Non-pigmented ciliary epithelial cell (primary cell): ENCODE results near the gene CCDC97.
A peak's percentile ranks its signal among the peaks of the same experiment; 100 is the strongest.
"Not testable (repeated sequence)": the region's sequence is repeated elsewhere in the genome, so short reads cannot be mapped to it uniquely, and the experiment has no call there.

Source experiments
- DNase-seq: peaks from one replicate; pipeline ENCODE4 v3.0.0-alpha.2; 2010; ENCODE audit warnings: low read depth

Gene CCDC97

DNA sequence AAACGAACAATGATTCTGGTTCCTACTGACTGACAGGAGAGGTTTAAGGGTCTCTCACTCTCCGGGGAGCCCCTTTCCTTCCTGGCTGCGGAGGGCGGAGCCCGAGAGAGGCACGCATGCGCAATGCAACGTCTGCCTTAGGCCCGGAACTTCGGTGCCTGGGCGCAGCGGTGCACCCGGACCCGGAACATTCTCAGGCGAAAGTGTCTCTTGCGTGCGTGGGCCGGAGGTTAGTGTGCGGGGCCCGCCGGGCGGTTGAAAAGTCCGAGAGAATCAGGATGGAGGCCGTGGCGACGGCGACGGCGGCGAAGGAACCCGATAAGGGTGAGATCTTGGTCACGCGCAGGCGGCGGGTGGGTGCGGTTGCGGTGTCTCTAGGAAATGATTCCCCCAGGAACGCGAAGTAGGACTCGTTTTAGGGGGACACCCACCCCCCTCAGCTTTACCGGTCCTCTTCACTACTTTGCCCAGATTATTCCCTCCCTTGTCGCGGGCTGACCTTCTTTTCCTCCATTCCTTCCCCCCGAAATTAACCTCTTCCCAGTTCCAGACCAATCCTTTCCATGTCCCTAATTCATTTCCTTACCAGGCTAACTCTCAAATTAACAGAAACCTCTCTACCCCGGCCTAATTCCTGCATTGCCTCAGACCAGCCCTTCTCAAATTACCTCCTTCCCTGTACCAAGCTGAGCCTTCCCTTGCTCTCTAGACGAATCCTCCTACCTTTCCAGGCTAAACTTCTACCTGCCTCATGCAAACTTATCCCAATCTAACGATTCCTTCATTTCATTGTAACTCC, at the start of gene CCDC97:
CCDC97 (plus strand) TSS at position 140 of the 799 bp plus-strand sequence; CDS start at position 279, 139 bp downstream.
- no peak for DNase-seq

DNA sequence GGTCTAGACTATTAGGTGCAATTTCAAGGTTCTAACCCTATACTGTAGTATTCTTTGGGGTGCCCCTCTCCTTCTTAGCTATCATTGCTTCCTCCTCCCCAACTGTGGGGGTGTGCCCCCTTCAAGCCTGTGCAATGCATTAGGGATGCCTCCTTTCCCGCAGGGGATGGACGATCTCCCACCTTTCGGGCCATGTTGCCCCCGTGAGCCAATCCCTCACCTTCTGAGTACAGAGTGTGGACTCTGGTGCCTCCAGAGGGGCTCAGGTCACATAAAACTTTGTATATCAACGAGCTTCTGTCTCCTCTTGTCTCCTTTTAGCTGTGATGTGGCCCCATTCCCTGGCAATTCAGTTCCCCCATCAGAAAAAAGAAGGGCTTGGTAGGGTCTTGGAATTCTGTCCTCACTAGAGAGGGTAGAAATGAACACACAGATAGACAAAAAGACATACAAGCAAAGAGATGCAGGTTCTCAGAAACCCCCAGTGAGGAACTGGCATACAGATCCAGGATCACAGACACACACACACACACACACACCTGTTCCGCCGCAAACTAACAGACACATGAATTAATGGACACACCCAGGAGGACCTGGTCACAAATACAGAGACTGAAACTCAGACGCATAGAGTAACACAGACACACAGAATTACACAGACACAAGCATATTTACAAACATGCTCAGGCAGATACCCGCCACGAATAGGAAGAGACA, 48.3 kb upstream of the CCDC97 start:
- DNase-seq, result no peak

DNA sequence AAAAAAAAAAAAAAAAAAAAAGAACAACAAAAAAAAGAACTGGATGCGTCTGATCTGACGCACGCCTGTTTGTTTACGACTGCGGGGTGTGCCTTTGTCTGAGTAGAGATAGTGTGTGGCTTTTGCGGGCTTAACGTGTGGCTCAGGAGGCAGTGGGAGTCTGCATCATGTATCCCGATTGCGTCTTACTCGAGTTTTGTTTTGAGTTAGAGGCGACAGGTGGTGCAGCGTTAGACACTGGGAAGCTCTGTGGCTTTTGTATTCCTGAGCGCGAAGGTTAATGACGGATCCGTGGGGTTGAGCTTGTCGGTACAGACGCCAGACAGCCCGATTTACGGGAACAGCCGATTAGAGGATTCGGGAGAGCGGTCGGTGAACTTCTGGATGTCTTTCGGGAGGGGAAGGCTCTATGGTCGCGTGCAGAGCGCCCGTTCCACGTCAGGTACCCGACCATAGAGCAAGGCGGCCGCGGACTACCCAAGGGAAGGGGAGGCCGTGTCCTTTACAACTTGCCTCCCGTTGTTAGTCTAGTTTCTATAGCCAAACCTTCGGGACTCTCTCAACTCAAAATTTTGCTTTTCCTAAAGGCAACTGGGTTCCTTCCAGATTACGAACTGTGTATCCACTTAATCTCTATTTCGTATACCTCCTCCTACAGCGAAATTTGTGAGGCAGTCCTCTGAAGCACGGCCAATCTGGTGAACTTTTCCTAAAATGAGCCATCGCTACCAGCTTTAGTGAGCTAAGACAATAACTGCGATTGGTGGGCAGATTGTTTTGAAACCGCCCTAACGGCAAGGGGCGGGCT, 46.7 kb upstream of the CCDC97 start:
- DNase-seq, result peak; percentile 73

DNA sequence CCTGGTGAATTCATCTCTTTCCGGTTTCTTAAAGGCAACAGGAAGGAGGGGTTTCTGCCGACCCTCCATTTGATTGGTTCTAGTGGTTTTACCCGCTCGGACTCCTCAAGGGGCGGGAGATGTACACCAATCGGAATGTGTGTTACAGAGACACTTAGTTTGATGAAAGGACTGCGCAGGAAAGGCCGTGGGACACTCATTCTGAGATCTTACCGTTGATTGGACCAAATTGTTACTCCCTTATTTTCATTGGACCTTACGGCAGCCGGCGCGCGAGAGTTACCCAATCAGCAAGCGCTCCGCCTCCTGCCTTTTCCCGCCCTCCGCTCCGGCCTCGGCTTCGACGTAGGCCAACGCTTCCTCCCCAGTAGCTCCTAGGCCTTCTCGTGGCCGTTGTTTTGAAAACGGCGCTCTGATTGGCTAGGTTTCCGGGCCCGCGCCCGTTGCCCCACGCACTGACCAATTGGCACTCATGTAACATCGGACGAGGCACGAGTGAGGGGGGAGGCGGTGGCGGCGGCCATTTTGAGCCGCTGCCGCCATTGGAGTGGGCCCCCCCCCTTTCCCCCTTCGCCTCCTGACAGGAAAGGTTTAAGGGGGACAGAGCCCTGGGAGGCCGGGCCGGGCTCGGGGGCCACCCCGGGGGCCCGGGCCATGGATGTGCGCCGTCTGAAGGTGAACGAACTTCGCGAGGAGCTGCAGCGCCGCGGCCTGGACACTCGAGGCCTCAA, 46.0 kb upstream of the CCDC97 start, which contains the start of gene HNRNPUL1:
HNRNPUL1 (plus strand) TSS at position 523 of the 731 bp plus-strand sequence; CDS start at position 655, 132 bp downstream.
- DNase-seq, result peak; percentile 100

DNA sequence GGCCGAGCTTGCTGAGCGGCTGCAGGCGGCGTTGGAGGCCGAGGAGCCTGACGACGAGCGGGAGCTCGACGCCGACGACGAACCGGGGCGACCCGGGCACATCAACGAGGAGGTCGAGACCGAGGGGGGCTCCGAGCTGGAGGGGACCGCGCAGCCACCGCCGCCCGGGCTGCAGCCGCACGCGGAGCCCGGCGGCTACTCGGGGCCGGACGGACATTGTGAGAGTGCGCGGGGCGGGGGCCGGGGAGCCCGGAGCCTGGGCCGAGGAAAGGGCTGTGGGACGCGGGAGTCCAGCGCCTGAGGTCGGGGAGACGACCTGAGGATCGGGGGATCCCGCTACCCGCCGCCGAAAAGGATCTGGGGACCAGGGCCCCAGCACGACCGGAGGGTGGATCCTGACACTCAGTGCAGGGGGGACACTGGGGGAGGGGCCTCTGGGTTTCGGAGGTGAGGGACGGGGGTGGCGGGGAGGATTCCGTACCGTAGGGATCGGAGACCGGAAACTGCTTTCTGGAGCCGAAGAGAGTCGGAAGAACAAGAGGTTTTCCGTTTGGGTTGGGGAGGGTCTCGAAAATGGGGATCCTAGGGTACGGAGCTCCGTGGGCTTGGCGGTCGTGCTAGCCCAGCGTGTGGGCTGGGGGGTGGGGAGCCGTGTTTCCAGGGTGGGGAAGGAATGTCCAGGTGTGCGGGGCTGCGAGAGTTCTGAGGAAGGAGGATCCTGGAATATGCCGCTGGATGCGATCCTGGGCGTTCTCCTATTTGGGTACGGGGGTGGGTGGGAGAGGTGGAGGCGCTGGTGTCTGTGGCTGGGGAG, 45.2 kb upstream of the CCDC97 start:
- DNase-seq, result no peak

DNA sequence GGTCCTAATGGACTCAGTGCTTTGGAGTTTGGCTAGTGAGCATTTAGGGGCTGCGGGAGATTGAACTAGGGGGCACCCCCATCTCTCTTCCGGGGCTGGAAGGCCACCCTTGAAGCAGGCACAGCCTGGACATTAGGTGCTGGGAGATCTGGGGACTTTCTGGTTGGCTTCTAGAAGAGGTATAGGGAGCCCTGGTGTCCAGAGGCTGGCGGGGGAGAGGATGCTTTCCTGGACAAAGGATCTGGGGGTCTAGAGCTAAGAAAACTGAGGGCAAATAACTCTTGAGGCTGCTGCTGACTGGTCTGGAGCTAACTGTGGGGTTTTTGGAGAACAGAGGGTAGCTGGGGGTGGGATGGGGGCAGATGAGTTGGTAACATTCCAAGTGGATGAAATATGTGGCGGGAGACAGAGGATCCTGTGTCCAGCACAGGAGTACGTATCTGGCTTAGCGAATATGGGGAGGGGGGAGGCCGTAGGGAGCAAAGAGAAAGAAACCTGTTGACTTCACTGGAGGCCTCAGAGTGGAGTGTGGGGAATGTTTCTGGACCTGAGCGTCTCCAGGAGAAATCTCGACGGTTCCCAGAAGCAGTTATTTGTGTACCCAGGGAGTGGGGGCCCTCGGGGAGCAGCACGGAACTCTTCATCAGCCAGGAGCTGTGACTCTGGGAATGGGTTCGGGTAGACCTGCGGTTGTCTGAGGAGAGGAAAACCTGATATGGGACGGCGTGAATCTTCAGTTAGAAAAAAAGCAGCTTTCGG, 44.4 kb upstream of the CCDC97 start:
- no peak for DNase-seq

DNA sequence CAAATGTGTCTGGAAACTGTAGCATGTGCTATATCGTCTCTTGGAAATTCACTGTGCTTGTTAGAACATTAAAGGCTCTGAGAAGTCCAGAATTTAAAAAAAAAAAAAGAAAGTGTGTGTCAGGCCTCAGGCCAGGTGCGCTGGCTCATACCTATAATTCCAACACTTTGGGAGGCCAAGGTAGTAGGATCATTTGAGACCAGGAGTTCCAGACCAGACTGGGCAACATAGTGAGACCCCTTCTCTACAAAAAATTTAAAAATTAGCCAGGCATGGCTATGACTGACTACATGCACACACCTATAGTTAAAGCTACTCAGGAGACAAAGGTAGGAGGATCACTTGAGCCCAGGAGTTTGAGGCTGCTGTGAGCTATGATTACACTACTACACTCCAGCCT, 40.9 kb upstream of the CCDC97 start:
- DNase-seq, result no peak

DNA sequence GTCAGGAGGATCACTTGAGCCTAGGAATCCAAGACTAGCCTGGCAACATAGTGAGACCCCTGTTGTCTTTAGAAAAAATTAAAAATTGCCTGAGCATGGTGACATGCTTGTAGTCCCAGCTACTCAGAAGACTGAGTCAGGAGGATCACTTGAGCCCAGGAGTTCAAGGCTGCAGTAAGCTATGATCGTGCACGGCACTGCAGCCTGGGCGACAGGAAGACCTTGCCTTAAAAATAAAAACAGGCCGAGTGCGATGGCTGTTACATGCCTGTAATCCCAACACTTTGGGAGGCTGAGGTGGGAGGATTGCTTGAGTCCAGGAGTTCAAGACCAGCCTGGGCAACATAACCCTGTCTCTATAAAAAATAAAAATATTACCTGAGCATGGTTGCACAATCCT, 40.4 kb upstream of the CCDC97 start:
- DNase-seq, result no peak

DNA sequence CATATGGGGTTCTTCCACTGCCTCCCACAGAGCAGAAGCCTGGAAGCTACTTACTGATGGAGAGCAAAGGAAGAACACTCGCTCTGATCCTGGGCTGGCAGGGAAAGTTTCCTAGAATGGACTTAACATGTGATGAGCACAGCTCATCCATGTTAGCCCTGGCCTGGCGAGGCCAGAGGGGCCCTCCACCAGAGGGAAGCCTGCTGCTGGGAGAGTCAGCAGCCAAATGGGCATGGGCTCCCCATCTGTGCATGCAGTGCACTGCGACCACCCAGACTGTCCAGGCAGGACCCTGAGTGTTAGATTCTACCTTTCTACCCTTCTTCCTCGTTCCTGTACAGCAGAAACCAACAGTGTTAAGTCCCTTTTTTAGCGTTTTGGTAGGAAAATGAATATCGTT, 36.9 kb upstream of the CCDC97 start:
- no peak for DNase-seq

DNA sequence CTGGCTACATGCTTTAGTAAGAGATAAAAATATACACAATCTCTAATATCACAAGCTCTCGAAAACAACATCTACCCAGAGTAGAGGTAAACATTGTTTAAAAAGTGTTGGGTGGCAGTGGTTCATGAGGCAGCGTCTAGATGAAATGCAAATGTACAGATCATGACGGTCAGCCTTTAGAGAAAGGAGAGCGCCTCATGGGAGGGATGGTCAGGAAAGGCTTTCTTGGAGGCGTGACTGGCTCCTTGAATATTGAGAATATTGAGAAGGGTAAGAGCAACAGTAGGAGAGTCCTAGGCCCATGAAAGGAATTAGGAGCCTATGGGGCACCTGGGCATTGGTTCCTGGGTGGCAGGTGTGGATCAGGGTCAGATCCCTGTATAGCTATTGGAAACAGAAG, 35.2 kb upstream of the CCDC97 start:
- DNase-seq, result no peak

DNA sequence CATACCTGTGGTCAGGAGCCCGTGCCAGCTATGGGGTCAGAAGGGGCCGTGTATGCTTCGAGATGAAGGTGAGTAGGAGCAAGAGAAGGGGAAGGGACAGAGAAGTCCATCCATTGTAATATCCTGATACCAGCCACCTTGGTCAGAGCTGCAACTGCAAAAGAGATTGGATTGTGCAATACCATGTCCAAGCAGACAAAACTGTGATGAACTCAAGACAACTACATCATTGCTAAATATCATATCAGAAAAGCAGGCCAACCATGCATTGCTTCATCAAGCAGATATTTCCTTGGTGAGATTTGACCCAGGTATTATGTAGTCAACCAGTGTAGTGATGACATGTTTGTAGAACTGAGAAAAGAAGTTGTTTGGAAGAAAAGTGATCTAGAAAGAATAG, 33.7 kb upstream of the CCDC97 start:
- DNase-seq, result no peak

DNA sequence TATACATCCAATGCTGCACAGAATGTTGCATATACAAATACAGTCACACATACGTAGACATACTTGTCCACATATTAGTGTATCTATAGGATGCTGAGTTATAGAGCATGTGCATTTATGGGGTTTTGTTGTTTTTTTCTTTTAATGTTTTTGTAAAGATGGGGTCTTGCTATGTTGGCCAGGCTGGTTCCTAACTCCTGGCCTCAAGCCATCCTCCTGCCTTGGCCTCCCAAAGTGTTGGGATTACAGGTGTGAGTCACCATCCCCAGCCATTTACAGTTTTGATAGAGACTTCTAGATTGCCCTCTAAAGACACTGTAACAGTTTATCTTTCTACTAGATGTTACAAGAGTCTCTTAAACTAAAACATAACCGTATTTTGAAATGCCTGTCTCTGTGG, 31.5 kb upstream of the CCDC97 start:
- no peak for DNase-seq

DNA sequence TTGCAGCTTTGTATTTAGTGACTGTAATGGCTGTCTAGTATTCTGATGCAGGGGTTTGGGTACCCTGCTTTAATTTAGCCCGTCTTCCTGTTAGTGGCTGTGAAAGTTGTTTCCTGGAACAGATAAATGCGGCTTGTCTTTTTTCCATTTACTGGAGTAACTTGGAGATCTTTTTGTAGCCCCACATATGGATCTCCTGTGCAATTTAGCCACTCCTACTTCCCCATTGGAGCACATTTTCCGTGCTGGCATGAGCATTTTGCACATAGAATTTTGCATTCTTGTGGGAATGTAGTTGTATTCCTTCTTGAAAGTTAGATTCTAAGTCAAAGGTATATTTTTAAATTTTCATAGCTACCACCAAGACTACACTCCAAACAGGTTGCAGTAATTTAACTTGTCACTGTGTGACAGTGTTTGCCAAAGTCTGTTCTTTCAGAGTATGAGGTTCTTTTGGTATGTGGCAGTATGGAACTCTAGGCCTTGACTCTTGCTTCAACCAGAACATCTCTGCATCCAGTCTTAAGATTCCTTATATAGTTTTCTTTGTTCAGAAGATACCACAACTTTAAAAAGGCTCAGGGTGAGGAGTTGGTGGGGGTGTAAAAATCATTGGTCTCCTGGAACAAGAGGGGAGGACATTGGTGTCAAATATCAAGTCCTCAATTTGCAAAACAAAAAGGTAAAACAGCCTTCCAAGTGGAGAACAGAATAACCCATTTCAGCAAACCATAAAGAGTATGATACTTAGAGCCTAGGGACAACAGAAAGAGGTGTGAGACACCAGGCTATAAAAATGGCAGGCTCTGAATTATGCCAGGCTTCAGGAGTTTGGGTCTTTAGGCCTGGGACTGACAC, 21.1 kb upstream of the CCDC97 start:
- DNase-seq, result no peak

DNA sequence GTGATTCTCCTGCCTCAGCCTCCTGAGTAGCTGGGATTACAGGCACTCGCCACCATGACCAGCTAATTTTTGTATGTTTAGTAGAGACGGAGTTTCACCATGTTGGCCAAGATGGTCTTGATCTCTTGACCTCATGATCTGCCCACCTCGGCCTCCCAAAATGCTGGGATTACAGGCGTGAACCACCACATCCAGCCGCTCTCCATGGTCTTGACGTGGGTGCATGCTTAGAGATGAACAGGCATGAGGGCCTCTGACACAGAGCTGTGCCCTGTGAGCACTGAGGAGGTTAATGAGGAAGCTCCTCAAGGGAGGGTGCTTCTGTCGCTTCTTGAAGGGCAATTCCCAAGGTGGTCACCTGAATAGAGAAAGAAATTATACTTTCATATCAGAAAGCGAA, 20.2 kb upstream of the CCDC97 start:
- DNase-seq, result not testable (repeated sequence)

DNA sequence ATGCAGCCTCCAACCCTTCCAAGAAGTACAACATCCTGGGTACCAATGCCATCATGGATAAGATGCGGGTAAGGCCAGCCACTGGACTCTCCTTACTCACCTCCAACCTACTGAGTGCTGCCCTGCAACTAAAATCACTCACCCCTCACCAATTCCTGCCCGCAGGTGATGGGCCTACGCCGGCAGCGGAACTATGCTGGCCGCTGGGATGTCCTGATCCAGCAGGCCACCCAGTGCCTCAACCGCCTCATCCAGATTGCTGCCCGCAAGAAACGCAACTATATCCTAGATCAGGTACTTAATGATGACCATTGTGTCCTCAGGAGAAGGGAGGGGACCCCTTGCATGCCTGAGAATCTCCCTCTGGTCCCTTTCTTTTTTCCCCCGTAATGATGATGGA, 15.6 kb upstream of the CCDC97 start:
- DNase-seq, result no peak

DNA sequence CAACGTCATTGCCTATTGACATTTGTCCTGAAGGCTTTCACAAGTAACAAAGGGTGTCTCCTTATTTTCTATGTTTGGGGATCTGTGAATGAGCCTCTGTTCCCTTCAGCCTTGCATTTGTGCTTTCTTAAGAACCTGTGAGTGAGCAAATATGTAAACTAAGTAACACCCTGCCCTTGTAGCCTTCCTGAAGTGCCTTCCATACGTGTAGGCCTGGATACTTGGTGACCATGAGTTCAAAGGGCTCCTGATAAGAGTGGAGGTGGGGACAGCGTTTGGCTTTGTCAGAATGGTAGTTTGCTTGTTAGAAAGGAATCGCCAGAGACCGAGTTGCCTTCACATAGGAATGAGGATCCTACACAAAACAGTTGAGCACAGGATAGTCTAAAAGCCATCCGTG, 14.5 kb upstream of the CCDC97 start:
- no peak for DNase-seq

DNA sequence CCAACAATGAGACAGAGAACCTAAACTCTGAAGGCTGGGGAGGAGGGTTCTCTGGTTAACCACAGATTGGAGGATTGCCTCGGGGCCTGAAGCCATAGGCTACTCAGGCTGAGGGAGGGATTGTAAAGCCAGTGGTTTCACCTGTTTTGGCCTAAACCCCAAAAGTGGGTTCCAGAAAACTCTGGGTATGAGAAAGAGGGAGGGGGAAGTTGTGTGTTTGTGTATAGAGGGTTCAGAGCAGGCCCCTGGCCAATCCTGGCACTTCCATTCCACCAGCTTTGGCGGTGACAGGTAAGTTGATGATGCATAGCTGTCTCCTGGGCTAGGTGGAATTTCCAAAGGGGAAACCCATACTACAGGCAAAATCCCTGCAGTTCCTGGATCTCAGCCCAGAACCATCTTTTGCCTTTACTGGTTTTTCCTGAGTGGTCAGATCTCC, 13.5 kb upstream of the CCDC97 start:
- no peak for DNase-seq

DNA sequence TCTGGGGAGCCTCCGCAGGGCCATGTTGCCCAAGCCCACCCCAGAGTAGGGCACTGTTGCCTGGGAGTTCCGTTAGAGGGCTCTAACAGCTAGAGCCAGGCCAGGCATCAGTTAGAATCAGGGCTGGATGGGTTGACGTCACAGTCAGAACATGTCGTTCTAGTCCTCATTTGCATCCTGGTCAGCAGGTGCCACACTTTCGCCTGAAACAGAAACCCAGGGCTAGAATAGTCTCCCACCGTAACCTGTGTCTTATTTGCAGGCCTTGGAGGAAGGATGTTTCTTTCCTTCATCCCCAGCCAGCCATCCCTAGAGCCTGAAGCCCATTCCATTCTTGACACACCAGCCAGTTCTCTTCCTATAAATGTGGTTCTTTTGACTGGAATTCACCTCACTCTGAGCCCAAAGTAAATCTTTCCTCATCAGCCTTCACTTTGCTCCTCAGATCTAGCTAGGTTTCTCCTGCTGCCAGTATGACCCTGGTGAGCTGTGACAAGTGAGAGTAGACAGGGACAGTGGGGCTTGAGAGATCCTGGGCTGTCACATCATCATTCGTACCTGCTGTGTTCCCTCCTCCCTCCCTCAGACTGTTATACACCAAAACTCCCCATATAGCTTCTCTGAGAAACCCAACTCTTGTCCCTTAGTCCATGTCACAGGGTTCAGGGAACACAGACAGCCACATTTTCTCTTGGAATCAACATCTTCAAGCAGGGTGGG, 12.2 kb upstream of the CCDC97 start:
- DNase-seq, result no peak
